Parathyroid adenoma (tissue), 2 donors: ENCODE data around the gene NREP.

Source experiments
- H2AFZ ChIP-seq: fragments of 300-600 bp; sonication (generic); one replicate; pipeline ENCODE4 v1.7.0; 2017; ENCODE audit warnings: antibody characterized with exemption, mild to moderate bottlenecking
- H3K27ac ChIP-seq: fragments of 300-600 bp; sonication (generic); one replicate; pipeline ENCODE4 v1.7.0; 2017
- H3K27me3 ChIP-seq: fragments of 300-600 bp; sonication (generic); one replicate; pipeline ENCODE4 v1.7.0; 2017; ENCODE audit warnings: low read length; ENCODE audit not compliant: control insufficient read depth, insufficient read depth
- H3K36me3 ChIP-seq: fragments of 300-600 bp; sonication (generic); one replicate; pipeline ENCODE4 v1.7.0; 2017; ENCODE audit warnings: low read length; ENCODE audit not compliant: control insufficient read depth, insufficient read depth
- H3K4me1 ChIP-seq: fragments of 300-600 bp; sonication (generic); one replicate; pipeline ENCODE4 v1.7.0; 2017; ENCODE audit warnings: control low read depth
- H3K4me2 ChIP-seq: fragments of 300-600 bp; sonication (generic); one replicate; pipeline ENCODE4 v1.7.0; 2017; ENCODE audit warnings: low read length
- H3K4me3 ChIP-seq: fragments of 300-600 bp; sonication (generic); one replicate; pipeline ENCODE4 v1.7.0; 2017; ENCODE audit warnings: low read depth, low read length
- H3K79me2 ChIP-seq: fragments of 300-600 bp; sonication (generic); one replicate; pipeline ENCODE4 v1.7.0; 2017; ENCODE audit warnings: control low read depth
- H3K9ac ChIP-seq: fragments of 300-600 bp; sonication (generic); one replicate; pipeline ENCODE4 v1.7.0; 2017; ENCODE audit warnings: mild to moderate bottlenecking
- H3K9me3 ChIP-seq: fragments of 300-600 bp; sonication (generic); one replicate; pipeline ENCODE4 v1.7.0; 2017; ENCODE audit warnings: low read length; ENCODE audit not compliant: control insufficient read depth
- TF ChIP-seq, protein P1 (sequence below): fragments of 300-600 bp; sonication (generic); IDR thresholded peaks from one replicate; pipeline ENCODE4 v1.7.0; 2017; ENCODE audit warnings: antibody characterized with exemption, mild to moderate bottlenecking
- donor health status: primary hyperparathyroidism.

The NREP gene

GRCh38 chr5:111685969-111686368 is 71.0 kb downstream of the NREP start:
- Histone ChIP-seq H3K36me3 (no peaks in the 10 kb centered on the region), H3K79me2 (no peaks in the 10 kb centered on the region), H2AFZ (no peak overlapping the region)

GRCh38 chr5:111682641-111683040 is 74.4 kb downstream of the NREP start:
- Histone ChIP-seq H3K4me2 (no peak overlapping the region), H3K9me3 (no peaks in the 10 kb centered on the region), H3K36me3 (no peaks in the 10 kb centered on the region), H3K9ac (no peak overlapping the region), H3K4me3 (no peak overlapping the region), H3K79me2 (no peaks in the 10 kb centered on the region), H3K27ac (no peak overlapping the region), H2AFZ (no peak overlapping the region), H3K4me1 (peaks cover 11% of the 10 kb centered on the region), H3K27me3 (no peaks in the 10 kb centered on the region)
- TF ChIP-seq, protein P1, sequence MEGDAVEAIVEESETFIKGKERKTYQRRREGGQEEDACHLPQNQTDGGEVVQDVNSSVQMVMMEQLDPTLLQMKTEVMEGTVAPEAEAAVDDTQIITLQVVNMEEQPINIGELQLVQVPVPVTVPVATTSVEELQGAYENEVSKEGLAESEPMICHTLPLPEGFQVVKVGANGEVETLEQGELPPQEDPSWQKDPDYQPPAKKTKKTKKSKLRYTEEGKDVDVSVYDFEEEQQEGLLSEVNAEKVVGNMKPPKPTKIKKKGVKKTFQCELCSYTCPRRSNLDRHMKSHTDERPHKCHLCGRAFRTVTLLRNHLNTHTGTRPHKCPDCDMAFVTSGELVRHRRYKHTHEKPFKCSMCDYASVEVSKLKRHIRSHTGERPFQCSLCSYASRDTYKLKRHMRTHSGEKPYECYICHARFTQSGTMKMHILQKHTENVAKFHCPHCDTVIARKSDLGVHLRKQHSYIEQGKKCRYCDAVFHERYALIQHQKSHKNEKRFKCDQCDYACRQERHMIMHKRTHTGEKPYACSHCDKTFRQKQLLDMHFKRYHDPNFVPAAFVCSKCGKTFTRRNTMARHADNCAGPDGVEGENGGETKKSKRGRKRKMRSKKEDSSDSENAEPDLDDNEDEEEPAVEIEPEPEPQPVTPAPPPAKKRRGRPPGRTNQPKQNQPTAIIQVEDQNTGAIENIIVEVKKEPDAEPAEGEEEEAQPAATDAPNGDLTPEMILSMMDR, result no peak

More at GRCh38 chr5:111685969-111686368, 71.0 kb downstream of the NREP start:
- H3K4me3 ChIP-seq, result no peak overlapping the region
- H3K9me3 ChIP-seq, result no peaks in the 10 kb centered on the region
- no peaks in the 10 kb centered on the region for H3K27me3 ChIP-seq
- no peak overlapping the region for H3K27ac ChIP-seq
- TF ChIP-seq, protein P1, result no peak
- no peak overlapping the region for H3K9ac ChIP-seq
- peaks cover 7% of the 10 kb centered on the region for H3K4me1 ChIP-seq
- H3K4me2 ChIP-seq, result no peak overlapping the region

- Histone ChIP-seq H2AFZ (no peak overlapping the region), H3K27ac (no peak overlapping the region), H3K79me2 (no peaks in the 10 kb centered on the region), H3K9ac (no peak overlapping the region), H3K4me1 (peaks cover 11% of the 10 kb centered on the region), H3K4me3 (no peak overlapping the region), H3K36me3 (no peaks in the 10 kb centered on the region), H3K4me2 (no peak overlapping the region), H3K27me3 (no peaks in the 10 kb centered on the region), H3K9me3 (no peaks in the 10 kb centered on the region)
- TF ChIP-seq, protein P1, result no peak
Measured at GRCh38 chr5:111682121-111682520, 74.9 kb downstream of the NREP start.

DNA sequence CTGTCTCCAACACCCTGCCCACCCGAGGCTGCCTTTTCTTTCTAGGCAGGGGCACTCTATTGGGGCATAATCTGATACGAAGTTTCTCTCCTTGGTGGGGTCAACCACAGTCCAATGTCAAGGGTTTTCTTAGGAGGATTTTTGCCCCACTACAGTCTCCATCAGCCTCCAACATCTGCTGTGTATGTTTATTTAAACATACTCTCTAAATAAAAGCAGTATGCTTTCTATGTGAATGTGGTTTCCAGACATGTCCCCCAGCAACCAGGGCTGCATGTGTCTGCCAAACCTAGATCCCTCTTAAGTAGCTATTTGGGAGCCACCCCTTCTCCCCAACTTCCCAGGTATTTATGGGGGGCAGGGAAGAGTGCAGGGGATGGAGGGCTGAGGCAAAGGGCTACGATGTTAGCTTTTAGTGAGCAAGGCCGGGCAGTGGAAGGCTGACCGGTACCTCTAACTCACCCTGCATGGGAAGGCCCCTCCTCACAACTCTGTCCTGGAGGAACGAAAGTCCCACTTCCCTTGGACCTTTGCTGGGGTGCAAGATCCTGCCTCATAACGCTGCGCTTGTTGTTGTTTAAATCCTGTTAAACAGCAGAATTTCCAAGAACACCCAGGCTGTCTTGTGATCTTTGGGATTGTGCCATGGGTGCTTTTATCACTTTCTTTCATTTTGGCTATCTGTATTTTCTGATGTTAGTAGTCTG is 75.4 kb downstream of the NREP start:
- H3K9ac ChIP-seq, result no peak overlapping the region
- peak overlapping the region; percentile 79 for H2AFZ ChIP-seq
- TF ChIP-seq, protein P1, result no peak
- H3K4me2 ChIP-seq, result no peak overlapping the region
- H3K27me3 ChIP-seq, result no peaks in the 10 kb centered on the region
- H3K9me3 ChIP-seq, result no peaks in the 10 kb centered on the region
- H3K36me3 ChIP-seq, result no peaks in the 10 kb centered on the region
- no peaks in the 10 kb centered on the region for H3K79me2 ChIP-seq
- peak overlapping the region; percentile 62 for H3K27ac ChIP-seq
- no peak overlapping the region for H3K4me3 ChIP-seq
- H3K4me1 ChIP-seq, result peaks cover 11% of the 10 kb centered on the region
